Endothelial cell of umbilical vein (primary cell): ENCODE data around the gene B4GALT6. TPM values are rescaled to one million over a fixed set of nuclear protein-coding genes. Genes with fewer than 3 reads are reported as not detected.

ENCODE experiments used
- BruUV-seq: library from RNA; stranded (reverse); fragments of 400-500 nt; replicated peaks from 2 replicates; lab custom pipeline; 2021; lab: Mats Ljungman, UMichigan
- CTCF ChIA-PET: fragments of 300-600, 350-600 bp; sonication (Branson Sonifier 250); formaldehyde crosslinking; loops from one replicate; lab custom pipeline; 2021; ENCODE audit warnings: antibody characterized with exemption, inconsistent platforms; lab: Charles Lee
- POLR2A ChIA-PET: fragments of 300-600, 350-600 bp; sonication (Branson Sonifier 250); formaldehyde crosslinking; loops from one replicate; lab custom pipeline; 2021; ENCODE audit warnings: antibody characterized with exemption, inconsistent platforms; lab: Charles Lee
- DNase-seq: peaks from one replicate; pipeline ENCODE4 v3.0.0-alpha.2; 2011; ENCODE audit warnings: low read depth, low spot score
- FAIRE-seq: peaks from 2 replicates; lab custom pipeline; 2011; peaks lifted over from hg19 to GRCh38; lab: Jason Lieb, UNC
- H2AFZ ChIP-seq: 2 replicates; pipeline ENCODE4 v1.6.0; 2012; ENCODE audit warnings: low read depth, low read length, control low read depth, inconsistent platforms
- H3K27ac ChIP-seq: 2 replicates; pipeline ENCODE4 v1.5.1; 2011; ENCODE audit warnings: low read depth, mild to moderate bottlenecking, control low read depth, low read length, moderate library complexity; ENCODE audit not compliant: insufficient read depth
- H3K27me3 ChIP-seq, 2 experiments: 2 replicates each; pipeline versions ENCODE4 v1.6.0 to v1.6.1; 2011; ENCODE audit warnings: low read length in 2 of 2, mixed read lengths in 1 of 2; ENCODE audit not compliant: control insufficient read depth in 2 of 2, insufficient read depth in 2 of 2
- H3K36me3 ChIP-seq, 2 experiments: 2 replicates in 1 of 2; 3 replicates in 1 of 2; pipeline ENCODE4 v1.5.1; 2011; ENCODE audit warnings: low read length in 2 of 2, mild to moderate bottlenecking in 1 of 2, moderate library complexity in 1 of 2; ENCODE audit not compliant: control insufficient read depth in 2 of 2, insufficient read depth in 2 of 2; ENCODE audit errors: extremely low read depth in 1 of 2
- H3K4me1 ChIP-seq: 3 replicates; pipeline ENCODE4 v1.5.1; 2011; ENCODE audit warnings: mild to moderate bottlenecking, low read length; ENCODE audit not compliant: control insufficient read depth, insufficient read depth; ENCODE audit errors: extremely low read depth
- H3K4me2 ChIP-seq: 2 replicates; pipeline ENCODE4 v1.6.1; 2011; ENCODE audit warnings: low read length, control low read depth, mixed read lengths; ENCODE audit not compliant: insufficient read depth
- H3K4me3 ChIP-seq, 3 experiments: fragments of 200-600 bp in 1 of 3; sonication (generic), shearing (Covaris generic) in 1 of 3; replicated peaks in 1 of 3; 2 replicates each; pipeline ENCODE4 v1.5.1; 2011 to 2016; ENCODE audit warnings: control low read depth in 3 of 3, low read length in 3 of 3, mild to moderate bottlenecking in 2 of 3, inconsistent platforms in 1 of 3, low read depth in 1 of 3, moderate library complexity in 1 of 3; ENCODE audit not compliant: insufficient read depth in 1 of 3
- H3K79me2 ChIP-seq: 2 replicates; pipeline ENCODE4 v1.6.0; 2012; ENCODE audit warnings: low read length, inconsistent platforms; ENCODE audit not compliant: control insufficient read depth, insufficient read depth
- H3K9ac ChIP-seq: replicated peaks from 2 replicates; pipeline ENCODE3; 2011; ENCODE audit warnings: low read length, control low read depth; ENCODE audit not compliant: insufficient read depth; ENCODE audit errors: extremely low read depth
- H3K9me1 ChIP-seq: replicated peaks from 3 replicates; pipeline ENCODE4 v1.6.0; 2011; ENCODE audit warnings: mild to moderate bottlenecking, low read length; ENCODE audit not compliant: control insufficient read depth, insufficient read depth; ENCODE audit errors: extremely low read depth
- H3K9me3 ChIP-seq: replicated peaks from 2 replicates; pipeline ENCODE4 v1.5.1; 2012; ENCODE audit warnings: low read length, inconsistent platforms; ENCODE audit not compliant: control insufficient read depth, insufficient read depth
- H4K20me1 ChIP-seq: replicated peaks from 2 replicates; pipeline ENCODE3; 2011; ENCODE audit warnings: mild to moderate bottlenecking, low read length; ENCODE audit not compliant: control insufficient read depth, insufficient read depth; ENCODE audit errors: extremely low read depth
- EZH2 ChIP-seq: IDR thresholded peaks from 2 replicates; pipeline ENCODE4 v1.6.1; 2012; ENCODE audit warnings: borderline replicate concordance, low read depth, mild to moderate bottlenecking, moderate library complexity, low read length, inconsistent platforms; ENCODE audit not compliant: severe bottlenecking
- FOS ChIP-seq: IDR thresholded peaks from 2 replicates; pipeline ENCODE4 v1.6.1; 2011; ENCODE audit warnings: mild to moderate bottlenecking, low read length, moderate library complexity, borderline replicate concordance; ENCODE audit not compliant: insufficient read depth
- GATA2 ChIP-seq: IDR thresholded peaks from 2 replicates; pipeline ENCODE4 v1.7.0; 2011; ENCODE audit warnings: low read depth, mild to moderate bottlenecking, moderate library complexity, mixed read lengths, low read length; ENCODE audit not compliant: insufficient read length, insufficient read depth
- JUN ChIP-seq: IDR thresholded peaks from 2 replicates; pipeline ENCODE4 v1.6.1; 2011; ENCODE audit warnings: borderline replicate concordance, low read depth; ENCODE audit not compliant: insufficient read length, insufficient read depth
- MYC ChIP-seq: IDR thresholded peaks from one replicate; pipeline ENCODE4 v1.6.1; 2011; ENCODE audit warnings: mild to moderate bottlenecking, low read depth, low read length
- POLR2A ChIP-seq: IDR thresholded peaks from 2 replicates; pipeline ENCODE4 v1.6.1; 2012; ENCODE audit warnings: low read depth, mild to moderate bottlenecking, control low read depth, low read length
- POLR2AphosphoS5 ChIP-seq: IDR thresholded peaks from 2 replicates; pipeline ENCODE4 v1.6.1; 2012; ENCODE audit warnings: low read depth, mild to moderate bottlenecking, control low read depth, low read length, moderate library complexity; ENCODE audit not compliant: insufficient read depth
- dilution Hi-C: fragments of 300-500 bp; cut with MboI; formaldehyde crosslinking; loops from one replicate; pipeline ENCODE4 v1.15.0; 2019; ENCODE audit warnings: low sequenced_read_pairs; ENCODE audit not compliant: extremely low pct_ligation_motif_present
- intact Hi-C: fragments of 100-400 bp; cut with micrococcal nuclease; formaldehyde crosslinking; loops from one replicate; pipeline ENCODE4 v1.10.0; 2022
- polyA plus RNA-seq, 4 experiments: library from polyadenylated mRNA; depleted of rRNA in 3 of 4; stranded (reverse) in 3 of 4; unstranded in 1 of 4; fragments of >200 nt; gene quantifications; 2 replicates each; pipeline versions ENCODE4 v1.2.1 to v1.2.3, GENCODE V29; 2011 to 2012; ENCODE audit warnings: missing spikeins in 1 of 4
- total RNA-seq: library from RNA; stranded (reverse); gene quantifications from 2 replicates; pipeline ENCODE4 v1.2.3, GENCODE V29; 2021
- TF ChIP-seq, protein P1 (sequence below), 2 donors: IDR thresholded peaks; 1 replicate in 1 of 2; 2 replicates in 1 of 2; pipeline ENCODE4 v1.5.1; 2011; ENCODE audit warnings: low read length in 2 of 2, mild to moderate bottlenecking in 2 of 2, moderate library complexity in 2 of 2, control low read depth in 1 of 2, inconsistent platforms in 1 of 2, low read depth in 1 of 2; ENCODE audit not compliant: insufficient read depth in 1 of 2; ENCODE audit errors: extremely low read depth in 1 of 2
- TF ChIP-seq, protein P2 (sequence below): IDR thresholded peaks from 2 replicates; pipeline ENCODE4 v1.6.1; 2011; ENCODE audit not compliant: insufficient read depth, insufficient read length

Gene B4GALT6
- total and polyA plus RNA-seq, 2 donors (not counting 3 experiments of a cell fraction or from before 2014, with no cell fraction given), result 3.9 to 24.2 TPM

DNA sequence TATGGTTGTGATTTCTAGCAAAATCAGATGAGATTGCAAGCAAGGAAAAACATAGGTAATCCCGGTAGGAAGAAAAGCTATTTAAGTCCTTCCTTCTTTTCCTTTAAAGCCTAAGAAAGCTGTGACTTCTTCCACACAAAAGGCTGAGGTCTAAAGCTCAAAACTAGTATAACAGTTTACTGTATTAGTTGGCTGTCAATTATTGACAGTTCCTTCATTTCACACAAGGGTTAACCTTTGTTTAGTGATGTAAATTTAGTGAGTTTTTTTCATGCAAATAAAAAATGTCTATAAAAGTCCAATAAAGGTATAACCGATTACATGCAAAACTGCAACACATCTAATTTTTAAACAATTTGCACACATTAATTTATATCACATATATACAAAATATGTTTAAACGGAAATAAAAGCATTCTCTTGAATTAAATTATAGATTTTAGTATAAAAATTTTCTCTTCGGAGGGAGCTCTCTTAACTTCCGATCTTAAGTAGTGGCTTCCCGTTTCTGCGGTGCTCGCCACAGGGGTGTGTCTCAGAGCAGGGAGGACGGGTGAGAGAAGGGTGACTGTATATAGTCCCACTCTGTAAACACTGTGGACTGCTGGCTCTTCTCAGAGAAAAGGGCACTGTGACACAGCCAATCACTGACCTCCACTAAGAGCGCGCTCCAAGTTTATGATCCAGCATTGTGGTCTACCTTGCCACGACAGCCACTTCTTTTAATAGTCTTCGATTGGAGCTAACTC, 59.3 kb downstream of the B4GALT6 start:
- Histone ChIP-seq H3K36me3 (no peaks in the 10 kb centered on the region), H4K20me1 (no peaks in the 10 kb centered on the region), H3K4me1 (no peaks in the 10 kb centered on the region), H2AFZ (no peak overlapping the region), H3K27me3 (no peaks in the 10 kb centered on the region), H3K9ac (no peak overlapping the region), H3K27ac (no peak overlapping the region), H3K79me2 (no peaks in the 10 kb centered on the region), H3K9me3 (no peaks in the 10 kb centered on the region), H3K9me1 (no peaks in the 10 kb centered on the region), H3K4me2 (no peak overlapping the region), H3K4me3 (no peak overlapping the region)
- ChIA-PET CTCF (interaction anchor here (0.5 kb wide), 1 partner anchor 15 kb away, joined by 3 read pairs; no protein-coding TSS in a partner anchor), POLR2A (no interaction called here)
- DNase-seq (no peak), FAIRE-seq (no peak)
- BruUV-seq, result no TSS peak
- dilution Hi-C loops, result no loop called here
- no peak for TF ChIP-seq FOS
- TF ChIP-seq GATA2, result no peak
- no peak for TF ChIP-seq EZH2
- TF ChIP-seq, protein P1, sequence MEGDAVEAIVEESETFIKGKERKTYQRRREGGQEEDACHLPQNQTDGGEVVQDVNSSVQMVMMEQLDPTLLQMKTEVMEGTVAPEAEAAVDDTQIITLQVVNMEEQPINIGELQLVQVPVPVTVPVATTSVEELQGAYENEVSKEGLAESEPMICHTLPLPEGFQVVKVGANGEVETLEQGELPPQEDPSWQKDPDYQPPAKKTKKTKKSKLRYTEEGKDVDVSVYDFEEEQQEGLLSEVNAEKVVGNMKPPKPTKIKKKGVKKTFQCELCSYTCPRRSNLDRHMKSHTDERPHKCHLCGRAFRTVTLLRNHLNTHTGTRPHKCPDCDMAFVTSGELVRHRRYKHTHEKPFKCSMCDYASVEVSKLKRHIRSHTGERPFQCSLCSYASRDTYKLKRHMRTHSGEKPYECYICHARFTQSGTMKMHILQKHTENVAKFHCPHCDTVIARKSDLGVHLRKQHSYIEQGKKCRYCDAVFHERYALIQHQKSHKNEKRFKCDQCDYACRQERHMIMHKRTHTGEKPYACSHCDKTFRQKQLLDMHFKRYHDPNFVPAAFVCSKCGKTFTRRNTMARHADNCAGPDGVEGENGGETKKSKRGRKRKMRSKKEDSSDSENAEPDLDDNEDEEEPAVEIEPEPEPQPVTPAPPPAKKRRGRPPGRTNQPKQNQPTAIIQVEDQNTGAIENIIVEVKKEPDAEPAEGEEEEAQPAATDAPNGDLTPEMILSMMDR (IDR thresholded peaks at IDR 0.05; ENCODE audit: extremely low read depth in 1 of 2, insufficient read depth in 1 of 2, low read depth in 1 of 2, low read length in 2 of 2), result no peak
- no peak for TF ChIP-seq POLR2A
- TF ChIP-seq JUN, result no peak
- TF ChIP-seq POLR2AphosphoS5, result no peak
- TF ChIP-seq, protein P2, sequence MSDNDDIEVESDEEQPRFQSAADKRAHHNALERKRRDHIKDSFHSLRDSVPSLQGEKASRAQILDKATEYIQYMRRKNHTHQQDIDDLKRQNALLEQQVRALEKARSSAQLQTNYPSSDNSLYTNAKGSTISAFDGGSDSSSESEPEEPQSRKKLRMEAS, result no peak
- no peak for TF ChIP-seq MYC
- intact Hi-C loops, result no loop called here
